T-helper 22 cell (primary cell): Measurements from ENCODE around the gene FAM149B1.

Experiments used
- DNase-seq: peaks from one replicate; pipeline ENCODE4 v3.0.0-alpha.2; 2020; ENCODE audit warnings: low read depth

Gene FAM149B1

DNA sequence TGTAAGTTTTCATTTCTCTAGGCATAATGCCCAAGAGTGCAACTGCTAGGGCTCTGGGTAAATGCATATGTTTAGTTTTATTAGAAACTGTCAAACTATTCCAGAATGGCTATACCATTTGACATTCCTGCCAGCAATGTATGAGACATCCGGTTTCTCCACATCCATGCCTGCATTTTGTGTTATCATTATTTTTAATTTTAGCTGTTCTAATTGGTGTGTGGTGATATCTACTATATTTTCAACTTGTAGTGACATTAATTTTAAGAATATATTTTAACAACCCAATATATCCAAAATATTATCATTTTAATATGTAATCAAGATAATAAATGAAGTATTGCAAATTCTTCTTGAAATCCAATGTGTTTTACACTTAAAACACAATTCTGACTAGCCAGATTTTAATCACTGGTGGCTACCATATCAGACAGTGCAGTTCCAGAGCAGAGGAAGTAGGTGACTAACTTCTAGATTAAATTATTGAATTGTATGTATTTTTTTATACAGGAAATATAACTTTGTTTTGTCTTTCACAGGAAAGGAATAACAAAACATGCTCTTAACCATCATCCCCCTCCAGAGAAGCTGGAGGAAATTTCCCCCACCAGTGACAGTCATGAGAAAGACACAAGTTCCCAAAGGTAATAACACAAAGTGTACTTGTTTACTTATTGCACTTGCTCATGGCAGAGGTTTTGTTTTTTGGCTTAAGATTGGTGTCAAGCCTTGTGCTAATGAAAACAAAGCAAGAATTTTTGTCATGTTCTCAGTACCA is 6.4 kb downstream of the FAM149B1 start:
- no peak for DNase-seq

DNA sequence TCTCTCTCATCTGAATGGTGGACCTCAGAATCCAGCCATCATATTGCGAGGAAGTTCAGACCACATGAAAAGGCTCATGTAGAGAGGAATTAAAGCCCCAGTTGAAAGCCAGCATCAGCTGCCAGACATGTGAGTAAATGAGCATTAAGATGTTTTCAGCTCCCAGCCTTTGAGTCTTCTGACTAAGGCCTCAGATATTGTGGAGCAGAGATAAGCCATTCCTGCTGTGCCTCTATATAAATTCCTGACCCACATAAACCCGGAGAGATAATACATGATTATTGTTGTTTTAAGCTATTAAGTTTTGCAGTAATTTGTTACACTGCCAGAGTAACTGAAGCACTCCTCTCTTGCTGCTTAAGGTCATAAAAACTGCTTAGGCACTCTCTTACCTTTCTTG is 14.6 kb downstream of the FAM149B1 start:
- no peak for DNase-seq

DNA sequence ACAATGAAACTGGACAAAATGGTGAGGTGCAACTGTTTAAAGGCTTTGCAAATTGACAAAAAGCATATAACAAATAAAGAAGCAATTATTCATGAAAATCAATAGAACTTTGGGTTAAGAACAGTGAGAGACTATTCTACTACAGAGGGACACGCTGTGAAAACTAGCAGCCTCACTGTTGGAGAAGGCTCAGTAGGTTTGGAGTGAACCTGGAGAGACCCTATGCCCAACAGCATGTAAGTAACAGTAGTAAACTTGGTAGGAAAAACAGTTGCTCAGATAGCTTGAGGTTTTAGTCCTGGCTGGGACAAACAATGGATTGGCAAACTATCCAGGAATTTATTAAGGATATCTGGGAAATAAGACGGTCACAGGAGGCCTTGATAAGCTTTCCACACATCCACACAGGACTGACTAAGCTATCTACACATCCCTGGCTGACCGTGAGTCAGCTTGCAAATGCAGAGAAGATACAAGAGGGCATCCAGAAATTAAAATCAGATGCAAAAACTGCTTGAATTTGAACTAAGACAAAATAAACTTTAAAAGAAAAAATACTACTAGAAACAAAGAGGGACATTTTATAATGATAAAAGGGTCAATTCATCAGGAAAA is 15.9 kb downstream of the FAM149B1 start:
- DNase-seq, result no peak

DNA sequence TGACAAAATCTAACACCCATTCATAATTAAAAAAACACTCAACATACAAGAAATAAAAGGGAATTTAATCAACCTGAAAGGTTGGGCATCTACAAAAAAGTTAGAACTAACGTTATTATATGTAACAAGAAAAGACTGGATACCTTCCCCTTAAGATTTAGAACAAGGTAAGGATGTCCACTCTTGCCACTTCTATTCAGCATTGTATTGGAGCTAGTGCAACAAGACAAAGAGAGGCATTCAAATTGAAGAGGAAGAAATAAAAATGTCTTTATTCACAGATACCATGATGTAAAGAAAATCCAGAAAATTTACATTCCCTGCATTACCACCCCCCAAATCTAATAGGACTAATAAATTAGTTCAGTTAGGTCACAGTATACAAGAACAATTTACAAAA is 18.3 kb downstream of the FAM149B1 start:
- no peak for DNase-seq

DNA sequence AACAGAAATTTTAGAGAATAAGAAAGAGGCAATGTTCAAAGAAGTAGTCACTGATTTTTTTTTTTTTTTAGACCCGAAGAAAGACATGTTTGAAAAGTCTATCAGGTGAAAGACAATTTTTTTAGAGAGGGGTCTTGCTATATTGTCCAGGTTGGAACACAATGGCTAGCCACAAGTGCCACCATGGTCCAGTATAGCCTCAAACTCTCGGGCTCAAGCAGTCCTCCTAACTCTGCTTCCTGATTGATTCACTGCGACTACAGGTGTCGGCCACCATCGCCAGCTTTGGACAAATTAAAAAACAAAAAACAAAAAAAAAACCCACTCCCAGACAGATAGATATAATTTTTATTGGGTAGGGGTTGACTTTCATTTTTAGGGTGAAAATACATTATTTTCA is 22.3 kb downstream of the FAM149B1 start:
- no peak for DNase-seq

DNA sequence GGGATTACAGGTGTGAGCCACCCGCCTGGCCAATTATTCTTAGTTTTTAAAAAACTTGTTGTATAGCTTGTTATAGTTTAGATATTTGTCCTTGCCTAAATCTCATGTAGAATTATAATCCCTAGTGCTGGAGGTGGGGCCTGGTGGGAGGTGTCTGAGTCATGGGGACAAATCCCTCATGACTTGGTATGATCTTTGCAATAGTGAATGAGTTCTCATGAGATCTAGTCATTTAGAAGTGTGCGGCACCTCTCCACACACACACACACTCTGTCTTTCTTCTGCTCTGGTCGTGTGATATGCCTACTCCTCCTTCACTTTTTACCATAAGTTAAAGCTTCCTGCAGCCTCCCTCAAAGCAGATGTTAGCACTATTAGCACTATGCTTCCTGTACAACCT is 37.2 kb downstream of the FAM149B1 start:
- DNase-seq, result no peak

DNA sequence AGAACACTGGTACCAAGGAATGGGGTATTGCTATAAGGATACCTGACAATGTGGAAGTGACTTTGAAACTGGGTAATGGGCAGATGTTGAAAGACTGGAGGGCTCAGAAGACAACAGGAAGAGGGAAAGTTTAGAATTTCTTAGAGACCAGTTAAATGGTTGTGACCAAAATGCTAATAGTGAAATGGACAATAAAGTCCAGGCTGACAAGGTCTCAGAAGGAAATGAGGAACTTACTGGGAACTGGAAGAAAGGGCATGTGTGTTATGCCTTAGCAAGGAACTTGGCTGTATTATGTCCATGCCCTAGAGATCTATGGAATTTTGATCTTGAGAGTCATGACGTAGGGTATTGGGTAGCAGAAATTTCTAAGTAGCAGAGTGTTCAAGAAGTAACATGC is 38.0 kb downstream of the FAM149B1 start:
- no peak for DNase-seq

DNA sequence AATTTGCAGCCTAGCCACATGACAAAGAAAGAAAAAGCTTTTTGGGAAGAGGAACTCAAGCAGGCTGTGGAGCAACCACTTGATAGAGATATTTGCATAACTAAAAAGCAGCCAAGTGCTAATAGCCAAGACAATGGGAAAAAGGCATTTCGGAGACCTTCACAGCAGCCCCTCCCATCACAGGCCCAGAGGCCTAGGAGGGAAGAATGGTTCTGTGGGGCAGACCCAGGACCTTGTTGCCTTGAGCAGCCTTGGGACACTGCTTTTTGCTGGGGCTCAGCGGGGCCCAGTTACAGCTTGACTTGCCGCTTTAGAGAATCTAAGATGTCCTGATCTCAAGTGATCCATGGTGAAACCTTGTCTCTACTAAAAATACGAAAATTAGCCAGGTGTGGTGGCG is 38.5 kb downstream of the FAM149B1 start:
- DNase-seq, result no peak

DNA sequence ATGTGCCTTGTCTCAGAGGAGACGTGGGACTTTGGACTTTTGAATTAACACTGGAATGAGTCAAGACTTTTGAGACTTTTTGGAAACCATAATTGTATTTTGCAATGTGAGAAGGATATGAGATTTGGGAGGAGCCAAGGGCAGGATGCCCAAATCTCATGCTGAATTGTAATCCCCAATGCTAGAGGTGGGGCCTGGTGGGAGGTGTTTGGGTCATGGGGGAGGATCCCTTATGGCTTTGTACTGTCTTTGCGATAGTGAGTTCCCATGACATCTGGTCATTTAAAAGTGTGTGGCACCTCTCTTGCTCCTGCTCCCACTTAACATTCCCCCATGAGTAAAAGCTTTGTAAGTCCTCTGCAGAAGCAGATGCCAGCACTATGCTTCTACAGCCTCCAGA is 40.0 kb downstream of the FAM149B1 start:
- no peak for DNase-seq

DNA sequence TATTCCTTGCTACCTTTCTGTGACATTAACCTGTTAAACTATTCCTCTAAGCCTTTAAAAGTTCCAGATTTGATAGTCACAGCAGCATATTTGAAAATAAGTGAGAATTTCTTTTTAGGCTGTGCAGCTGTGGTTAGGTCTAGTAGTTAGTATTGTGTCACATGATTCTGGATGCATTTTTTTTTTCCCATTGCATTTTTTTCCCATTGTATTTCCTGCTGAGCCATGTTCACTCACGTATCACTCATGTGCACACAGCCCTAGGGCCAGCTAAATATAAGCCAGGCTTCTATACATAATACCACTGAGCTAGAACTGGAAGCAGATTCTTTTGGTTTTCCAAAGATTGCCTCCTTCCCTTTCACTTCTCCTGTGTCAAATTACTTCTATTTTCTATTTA is 41.8 kb downstream of the FAM149B1 start:
- DNase-seq, result no peak

DNA sequence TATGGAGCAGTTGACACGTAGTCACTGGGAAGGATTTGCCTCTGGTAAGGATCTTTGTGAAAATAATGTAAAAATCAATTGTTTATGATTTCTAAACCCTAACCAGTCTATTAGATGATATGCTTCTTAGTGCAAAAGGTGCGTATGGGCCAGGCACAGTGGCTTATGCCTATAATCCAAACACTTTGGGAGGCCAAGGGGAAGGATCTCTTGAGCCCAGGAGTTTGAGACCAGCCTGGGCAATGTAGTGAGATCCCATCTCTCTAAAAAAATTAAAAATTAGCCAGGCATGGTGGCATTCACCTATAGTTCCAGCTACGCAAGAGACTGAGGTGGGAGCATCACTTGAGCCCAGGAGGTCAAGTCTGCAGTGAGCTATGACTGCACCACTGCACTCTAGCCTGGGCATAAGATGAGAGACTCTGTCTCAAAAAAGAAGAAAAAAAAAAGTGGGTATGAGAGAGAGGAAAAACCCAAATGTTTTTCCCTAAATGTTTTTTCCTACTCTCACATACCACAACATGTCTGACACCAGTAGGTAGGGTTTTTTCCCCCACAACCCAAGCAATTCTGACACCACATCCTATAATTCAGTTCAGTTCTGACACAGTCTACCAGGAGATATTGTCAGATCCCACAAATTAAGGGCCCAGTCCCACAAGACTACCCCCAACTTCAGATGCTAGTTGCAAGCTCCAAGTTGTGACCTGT is 42.6 kb downstream of the FAM149B1 start:
- no peak for DNase-seq

DNA sequence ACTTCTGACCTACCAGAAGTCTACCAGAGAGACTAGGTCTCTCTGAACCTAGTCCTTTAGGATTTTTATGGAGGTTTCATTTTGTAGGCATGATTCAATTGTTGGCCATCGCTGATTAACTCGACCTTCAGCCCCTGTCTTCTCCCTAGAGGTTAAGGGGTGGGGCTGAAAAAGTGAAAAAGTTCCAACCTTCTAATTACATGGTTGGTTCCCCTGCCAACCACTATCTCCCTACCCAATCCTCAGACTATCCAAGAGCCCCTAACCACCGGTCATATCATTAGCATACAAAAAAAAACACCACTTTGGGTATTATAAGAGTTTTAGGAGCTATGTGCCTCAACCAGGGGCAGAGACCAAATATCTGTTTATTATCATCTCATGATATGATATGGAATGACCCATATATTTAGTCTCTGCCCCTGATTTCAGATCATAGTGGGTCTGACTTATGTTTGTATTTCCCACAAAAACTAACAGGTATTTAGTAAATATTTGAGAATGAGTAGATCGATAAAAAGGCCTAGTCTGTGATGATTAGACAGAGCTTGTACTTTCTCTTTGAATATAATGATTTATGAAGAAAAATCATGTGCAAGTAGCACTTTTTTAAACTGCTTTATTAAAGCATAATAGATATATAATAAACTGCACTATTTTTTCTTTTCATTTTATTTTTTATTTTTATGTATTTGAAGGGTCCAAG is 43.3 kb downstream of the FAM149B1 start:
- DNase-seq, result no peak

DNA sequence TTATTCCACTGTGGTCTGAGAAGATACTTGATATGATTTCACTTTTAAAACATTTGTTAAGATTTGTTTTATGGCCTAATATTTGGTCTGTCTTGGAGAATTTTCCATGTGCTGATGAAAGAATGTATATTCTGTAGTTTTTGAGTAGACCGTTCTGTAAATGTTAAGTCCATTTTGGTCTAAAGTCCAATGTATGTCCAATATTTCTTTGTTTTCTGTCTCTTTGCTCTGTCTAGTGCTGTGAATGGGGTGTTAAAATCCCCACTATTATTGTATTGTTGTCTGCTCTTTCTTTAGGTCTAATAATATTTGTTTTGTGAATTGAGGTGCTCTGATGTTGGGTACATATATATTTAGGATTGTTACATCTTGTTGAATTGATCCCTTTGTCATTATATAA is 47.8 kb downstream of the FAM149B1 start:
- DNase-seq, result no peak

DNA sequence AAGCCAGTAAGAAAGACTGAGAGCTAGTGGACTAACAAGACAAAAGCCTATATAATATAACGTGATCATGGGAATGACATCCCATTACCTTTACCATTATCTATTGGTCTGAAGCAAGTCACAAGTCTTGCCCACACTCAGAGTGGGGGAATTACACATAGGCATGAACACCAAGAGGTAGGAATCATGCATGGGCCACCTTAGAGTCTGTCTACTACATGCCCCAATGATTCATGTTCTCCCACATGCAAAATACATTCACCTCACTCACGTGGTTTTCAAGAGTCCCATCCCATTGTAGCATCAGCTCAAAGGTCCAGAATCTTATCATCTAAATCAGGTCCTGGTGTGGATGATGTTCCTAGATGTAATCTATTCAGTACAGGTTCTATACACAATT is 49.7 kb downstream of the FAM149B1 start:
- no peak for DNase-seq

DNA sequence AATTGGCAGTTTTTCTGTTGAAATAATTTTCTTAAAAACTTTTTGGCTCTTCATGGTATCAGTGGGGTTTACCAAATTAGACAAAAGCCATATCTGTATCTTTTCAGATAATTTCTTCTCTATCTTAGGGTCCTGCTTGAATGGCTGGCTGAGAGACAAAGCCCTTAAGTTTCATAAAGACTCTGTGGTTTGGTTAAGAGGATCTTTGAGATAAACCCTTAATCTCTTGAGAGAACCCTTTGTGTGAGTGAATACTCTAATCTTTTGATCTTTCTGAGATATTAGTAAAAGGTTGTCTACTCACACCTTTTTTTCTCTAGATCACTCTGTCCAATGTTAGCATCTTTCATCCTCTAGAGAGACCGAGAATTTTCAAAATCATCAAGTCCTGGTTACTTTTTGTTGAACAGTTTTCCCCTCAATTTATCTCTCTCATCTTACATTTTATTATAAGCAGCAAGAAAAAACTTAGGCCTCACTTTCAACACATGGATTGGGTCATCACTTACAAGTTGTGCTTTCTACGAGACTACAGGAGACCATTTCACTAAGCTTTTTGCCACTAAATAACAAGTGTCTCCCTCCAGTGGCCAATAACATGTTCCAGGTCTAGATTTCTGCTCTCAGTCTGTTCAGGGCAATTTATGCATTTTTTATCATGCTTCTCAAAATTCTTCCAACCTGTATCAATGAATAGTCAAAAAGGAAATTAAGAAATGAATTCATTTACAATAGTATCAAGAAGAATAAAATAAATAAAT is 50.7 kb downstream of the FAM149B1 start:
- no peak for DNase-seq

DNA sequence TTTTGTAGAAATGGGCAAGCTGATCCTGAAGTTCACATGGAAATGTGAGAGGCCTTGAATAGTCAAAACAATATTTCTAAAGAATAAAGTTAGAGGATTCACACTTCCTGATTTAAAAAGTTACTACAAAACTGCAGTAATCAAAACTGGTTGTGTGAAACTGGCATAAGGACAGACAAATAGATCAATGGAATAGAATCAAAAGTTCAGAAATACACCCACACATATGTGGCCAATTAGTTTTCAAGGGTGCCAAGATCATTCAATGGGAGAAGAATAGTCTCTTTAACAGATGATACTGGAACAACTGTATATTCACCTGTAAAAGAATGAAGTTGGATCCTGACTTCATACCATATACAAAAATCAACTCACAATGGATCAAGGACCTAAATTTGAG is 51.5 kb downstream of the FAM149B1 start:
- no peak for DNase-seq

DNA sequence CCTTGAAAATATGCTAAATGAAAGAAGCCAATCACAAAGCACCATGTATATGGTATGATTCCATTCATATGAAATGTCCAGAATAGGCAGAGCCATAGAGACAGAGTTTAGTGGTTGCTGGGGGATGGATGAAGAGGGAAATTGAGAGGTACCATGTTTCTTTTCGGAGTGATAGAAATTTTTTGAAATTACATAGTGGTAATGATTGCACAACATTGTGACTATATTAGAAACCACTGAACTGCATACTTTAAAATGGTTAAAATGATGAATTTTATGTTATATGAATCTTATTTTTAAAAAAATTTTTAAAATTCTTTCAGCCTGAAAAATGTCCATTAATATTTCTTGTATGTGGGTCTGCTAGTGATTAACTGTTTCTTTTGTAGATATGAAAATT is 53.1 kb downstream of the FAM149B1 start:
- DNase-seq, result no peak

DNA sequence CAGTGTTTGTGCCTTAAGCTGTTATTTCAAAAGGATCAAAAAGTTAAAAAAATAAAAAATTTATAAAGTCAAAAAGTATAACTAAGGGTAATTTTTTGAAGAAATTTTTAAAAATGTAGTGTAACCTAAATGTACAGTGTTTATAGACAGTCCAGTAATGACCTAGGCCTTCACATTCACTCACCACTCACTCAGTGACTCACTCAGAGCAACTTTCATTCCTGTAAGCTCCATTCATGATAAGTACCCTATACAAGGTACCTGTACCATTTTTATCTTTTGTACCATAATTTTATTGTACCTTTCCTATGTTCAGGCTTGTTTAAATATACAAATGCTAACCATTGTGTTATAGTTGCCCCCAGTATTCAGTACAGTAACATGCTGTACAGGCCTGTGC is 57.6 kb downstream of the FAM149B1 start:
- no peak for DNase-seq

DNA sequence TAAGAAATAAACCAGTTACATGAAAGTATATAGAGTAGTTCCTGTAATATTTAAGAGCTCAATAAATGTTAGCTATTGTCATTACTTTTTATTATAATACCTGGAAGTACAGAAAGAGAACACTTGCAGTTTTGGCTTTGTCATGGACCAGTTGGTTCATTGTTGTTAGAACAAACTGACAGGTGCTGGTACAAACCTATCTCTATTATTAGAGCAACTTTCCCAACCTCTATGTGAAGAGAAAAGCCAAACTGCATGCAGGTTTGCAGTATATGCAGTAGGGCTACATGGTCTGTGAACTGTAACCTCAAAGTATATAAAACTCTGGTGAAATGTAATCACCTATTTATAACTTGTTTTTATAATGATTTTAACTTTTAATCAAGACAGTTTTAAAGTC is 58.7 kb downstream of the FAM149B1 start:
- no peak for DNase-seq

DNA sequence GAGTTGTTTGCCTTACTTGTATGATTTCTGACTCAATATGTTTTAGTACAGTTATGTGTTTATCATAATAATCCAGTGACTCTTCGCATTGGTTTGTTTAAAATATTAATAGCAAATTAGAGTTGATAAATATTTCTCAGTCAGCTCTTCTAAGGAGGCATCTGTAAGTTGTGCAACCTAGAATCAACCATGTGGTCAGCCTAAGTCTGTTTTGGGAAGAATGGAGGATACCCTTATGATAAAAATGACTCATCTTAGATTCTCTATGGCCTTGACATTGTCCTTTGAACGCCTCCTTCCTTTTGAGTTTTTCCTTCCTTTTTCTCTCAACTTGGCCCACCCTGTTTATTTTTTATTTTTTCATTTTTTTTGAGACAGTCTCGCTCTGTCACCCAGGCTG is 60.3 kb downstream of the FAM149B1 start:
- no peak for DNase-seq

DNA sequence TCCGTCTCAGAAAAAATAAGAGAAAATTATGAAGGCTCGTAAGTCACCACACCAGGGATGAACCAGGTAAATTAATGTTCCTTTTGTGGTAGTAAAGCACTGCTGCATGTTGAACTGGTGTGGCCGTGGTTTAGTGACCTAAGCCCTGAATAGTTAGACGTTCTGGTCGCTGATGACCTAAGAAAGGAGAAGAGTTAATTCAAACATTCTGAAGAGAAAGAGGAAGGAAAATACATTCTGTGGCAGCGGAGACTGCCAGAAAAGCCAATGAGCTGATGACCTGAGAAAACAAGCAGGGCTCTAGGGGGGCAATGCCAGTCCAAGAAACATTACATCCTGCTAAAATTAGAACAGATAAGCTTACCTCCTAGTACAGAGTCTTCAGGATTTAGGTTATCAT is 61.6 kb downstream of the FAM149B1 start:
- DNase-seq, result no peak

DNA sequence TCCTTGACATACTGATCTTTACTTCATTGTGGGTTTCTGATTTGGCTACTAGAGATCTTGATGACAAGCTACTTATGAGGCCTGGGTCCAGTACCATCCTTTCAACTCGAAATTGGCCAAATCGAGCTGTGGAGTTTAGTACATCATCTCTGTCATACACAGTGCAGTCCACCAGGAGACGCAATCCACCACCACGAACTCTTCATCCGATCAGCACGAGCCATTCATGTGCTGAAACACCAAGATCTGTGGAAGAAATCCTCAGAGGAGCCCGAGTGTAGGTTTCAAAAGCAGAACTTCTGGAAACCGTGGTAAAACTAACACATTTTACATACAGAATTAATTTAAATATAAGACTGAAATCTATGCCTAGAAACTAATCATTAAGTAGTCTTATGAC is 65.0 kb downstream of the FAM149B1 start:
- DNase-seq, result no peak
